Ovary (tissue), 3 donors: ENCODE measurements around the gene TPO.

ENCODE experiments used
- CTCF ChIP-seq, 3 donors: fragments of 450-650 bp in 2 of 3; fragments of 200-600 bp in 1 of 3; IDR thresholded peaks; one replicate each; pipeline versions ENCODE4 v1.5.1 to v1.8.0; 2016 to 2022; ENCODE audit warnings: antibody characterized with exemption in 3 of 3, mild to moderate bottlenecking in 1 of 3
- EP300 ChIP-seq: sonication (generic); formaldehyde crosslinking; IDR thresholded peaks from one replicate; pipeline ENCODE4 v1.6.1; 2017; ENCODE audit warnings: antibody characterized with exemption
- POLR2A ChIP-seq: fragments of 450-650 bp; IDR thresholded peaks from one replicate; pipeline ENCODE4 v1.6.1; 2017; ENCODE audit warnings: antibody characterized with exemption, mild to moderate bottlenecking, moderate library complexity
- donor health status: DM: no; HTN: no; CAD: no.

GRCh38 chr2:1548910-1549673 lies 135.8 kb downstream of the TPO start:
- TF ChIP-seq CTCF (IDR thresholded peaks at IDR 0.05) = no peak
- no peak for TF ChIP-seq POLR2A
- TF ChIP-seq EP300 = no peak
